DND-41 (cell line): Measurements from ENCODE around the gene KRTAP10-8.

Source experiments
- CTCF ChIP-seq: IDR thresholded peaks from 2 replicates; pipeline ENCODE4 v1.5.1; 2012; ENCODE audit warnings: borderline replicate concordance, low read length, moderate library complexity, mild to moderate bottlenecking; ENCODE audit not compliant: poor library complexity, severe bottlenecking; ENCODE audit errors: extremely low read depth
- EZH2 ChIP-seq: IDR thresholded peaks from 3 replicates; pipeline ENCODE4 v1.6.1; 2012; ENCODE audit warnings: borderline replicate concordance, low read depth, mild to moderate bottlenecking, moderate library complexity, low read length, inconsistent platforms; ENCODE audit not compliant: severe bottlenecking

- no peak for TF ChIP-seq CTCF
- no peak for TF ChIP-seq EZH2
These were observed 6.6 kb downstream of the KRTAP10-8 start for GRCh38 chr21:44618504-44618903.
